Type B pancreatic cell (in vitro differentiated cells): ENCODE results near the gene SDK2. TPM values are rescaled to one million over a fixed set of nuclear protein-coding genes. Genes with fewer than 3 reads are reported as not detected.

ENCODE experiments used
- DNase-seq: peaks from one replicate; pipeline ENCODE4 v3.0.0; 2021; ENCODE audit warnings: mixed read lengths; ENCODE audit not compliant: unreplicated experiment; ENCODE audit errors: extremely low spot score
- H3K27ac Mint-ChIP-seq: 2 replicates; pipeline ENCODE4 v1.8.0; 2021; ENCODE audit warnings: mild to moderate bottlenecking, mixed read lengths
- H3K27me3 Mint-ChIP-seq: 2 replicates; pipeline ENCODE4 v1.8.0; 2021; ENCODE audit warnings: mixed read lengths
- H3K36me3 Mint-ChIP-seq: 2 replicates; pipeline ENCODE4 v1.8.0; 2021; ENCODE audit warnings: mixed read lengths
- H3K4me1 Mint-ChIP-seq: one replicate; pipeline ENCODE4 v1.8.0; 2021; ENCODE audit warnings: mixed read lengths; ENCODE audit not compliant: unreplicated experiment
- H3K4me3 Mint-ChIP-seq: 2 replicates; pipeline ENCODE4 v1.8.0; 2021; ENCODE audit warnings: mild to moderate bottlenecking, mixed read lengths
- H3K9me3 Mint-ChIP-seq: 2 replicates; pipeline ENCODE4 v1.8.0; 2021; ENCODE audit warnings: mixed read lengths
- CTCF ChIP-seq: fragments of 200-600 bp; sonication (generic); conservative IDR thresholded peaks from 2 replicates; pipeline ENCODE4 v1.5.0; 2021; ENCODE audit warnings: antibody characterized with exemption, mild to moderate bottlenecking
- total RNA-seq: library from RNA; stranded (reverse); gene quantifications from 2 replicates; pipeline ENCODE4 v1.2.1, GENCODE V29; 2021; ENCODE audit warnings: low replicate concordance

SDK2 gene
- total RNA-seq, 1 donor from 2014 or later: 47.3 TPM

GRCh38 chr17:73498886-73499554 is 145.2 kb downstream of the SDK2 start:
- no peak for DNase-seq
- H3K4me3 Mint-ChIP-seq: no peak overlapping the region
- no peaks in the 10 kb centered on the region for H3K9me3 Mint-ChIP-seq
- H3K4me1 Mint-ChIP-seq: peaks cover 16% of the 10 kb centered on the region
- H3K27ac Mint-ChIP-seq: no peak overlapping the region
- peaks cover 11% of the 10 kb centered on the region for H3K27me3 Mint-ChIP-seq
- TF ChIP-seq CTCF: no peak
- H3K36me3 Mint-ChIP-seq: no peaks in the 10 kb centered on the region

GRCh38 chr17:73498176-73498575 is 146.1 kb downstream of the SDK2 start:
- no peak overlapping the region for H3K4me3 Mint-ChIP-seq
- DNase-seq: no peak

GRCh38 chr17:73497721-73498120 is 146.5 kb downstream of the SDK2 start:
- Mint-ChIP-seq H3K9me3 (no peaks in the 10 kb centered on the region), H3K36me3 (no peaks in the 10 kb centered on the region), H3K4me1 (peaks cover 24% of the 10 kb centered on the region), H3K27me3 (peaks cover 17% of the 10 kb centered on the region), H3K4me3 (no peak overlapping the region), H3K27ac (peak overlapping the region; percentile 16)
- DNase-seq: no peak
- TF ChIP-seq CTCF: no peak

More at GRCh38 chr17:73498176-73498575, 146.1 kb downstream of the SDK2 start:
- no peaks in the 10 kb centered on the region for H3K36me3 Mint-ChIP-seq
- H3K4me1 Mint-ChIP-seq: peaks cover 19% of the 10 kb centered on the region
- H3K27me3 Mint-ChIP-seq: peaks cover 14% of the 10 kb centered on the region
- TF ChIP-seq CTCF: no peak
- H3K9me3 Mint-ChIP-seq: no peaks in the 10 kb centered on the region
- H3K27ac Mint-ChIP-seq: no peak overlapping the region

GRCh38 chr17:73496232-73496631 is 148.0 kb downstream of the SDK2 start:
- no peak overlapping the region for H3K27ac Mint-ChIP-seq
- no peak for DNase-seq
- peaks cover 17% of the 10 kb centered on the region for H3K27me3 Mint-ChIP-seq
- peaks cover 31% of the 10 kb centered on the region for H3K4me1 Mint-ChIP-seq
- TF ChIP-seq CTCF: no peak
- H3K9me3 Mint-ChIP-seq: no peaks in the 10 kb centered on the region
- no peak overlapping the region for H3K4me3 Mint-ChIP-seq
- H3K36me3 Mint-ChIP-seq: no peaks in the 10 kb centered on the region

GRCh38 chr17:73495641-73496040 is 148.6 kb downstream of the SDK2 start:
- TF ChIP-seq CTCF: no peak
- H3K27me3 Mint-ChIP-seq: peaks cover 17% of the 10 kb centered on the region
- H3K4me3 Mint-ChIP-seq: no peak overlapping the region
- no peaks in the 10 kb centered on the region for H3K36me3 Mint-ChIP-seq
- H3K4me1 Mint-ChIP-seq: peaks cover 31% of the 10 kb centered on the region
- H3K27ac Mint-ChIP-seq: no peak overlapping the region
- DNase-seq: no peak
- H3K9me3 Mint-ChIP-seq: no peaks in the 10 kb centered on the region

- Mint-ChIP-seq H3K27me3 (peaks cover 17% of the 10 kb centered on the region), H3K9me3 (no peaks in the 10 kb centered on the region), H3K36me3 (no peaks in the 10 kb centered on the region), H3K4me1 (peaks cover 31% of the 10 kb centered on the region), H3K27ac (no peak overlapping the region), H3K4me3 (no peak overlapping the region)
- DNase-seq: no peak
- no peak for TF ChIP-seq CTCF
Measured at GRCh38 chr17:73494950-73495349, 149.3 kb downstream of the SDK2 start.
